Measurements from ENCODE around the gene ADAMTS15. TPM values are rescaled to one million over a fixed set of nuclear protein-coding genes. Genes with fewer than 3 reads are reported as not detected.

The ADAMTS15 gene
- total RNA-seq, 3 donors from 2014 or later = 17.9 to 22.6 (median 21.9) TPM

- H3K27ac ChIP-seq = peak overlapping the region; percentile 78 to 95
- H3K9me3 ChIP-seq = no peaks in the 10 kb centered on the region
- DNase-seq (ENCODE audit: low spot score in 2 of 2) = no peak
- no peaks in the 10 kb centered on the region for H3K36me3 ChIP-seq
- intact Hi-C loops (cut with DNase I; ENCODE audit: low total_unique reads) = no loop called here
- H3K27me3 ChIP-seq = no peaks in the 10 kb centered on the region
- TF ChIP-seq POLR2A (IDR thresholded peaks at IDR 0.05) (no peak), POLR2AphosphoS5 (IDR thresholded peaks at IDR 0.05) (peak in 1 of 3 donors; percentile 20)
- TF ChIP-seq, protein P1, sequence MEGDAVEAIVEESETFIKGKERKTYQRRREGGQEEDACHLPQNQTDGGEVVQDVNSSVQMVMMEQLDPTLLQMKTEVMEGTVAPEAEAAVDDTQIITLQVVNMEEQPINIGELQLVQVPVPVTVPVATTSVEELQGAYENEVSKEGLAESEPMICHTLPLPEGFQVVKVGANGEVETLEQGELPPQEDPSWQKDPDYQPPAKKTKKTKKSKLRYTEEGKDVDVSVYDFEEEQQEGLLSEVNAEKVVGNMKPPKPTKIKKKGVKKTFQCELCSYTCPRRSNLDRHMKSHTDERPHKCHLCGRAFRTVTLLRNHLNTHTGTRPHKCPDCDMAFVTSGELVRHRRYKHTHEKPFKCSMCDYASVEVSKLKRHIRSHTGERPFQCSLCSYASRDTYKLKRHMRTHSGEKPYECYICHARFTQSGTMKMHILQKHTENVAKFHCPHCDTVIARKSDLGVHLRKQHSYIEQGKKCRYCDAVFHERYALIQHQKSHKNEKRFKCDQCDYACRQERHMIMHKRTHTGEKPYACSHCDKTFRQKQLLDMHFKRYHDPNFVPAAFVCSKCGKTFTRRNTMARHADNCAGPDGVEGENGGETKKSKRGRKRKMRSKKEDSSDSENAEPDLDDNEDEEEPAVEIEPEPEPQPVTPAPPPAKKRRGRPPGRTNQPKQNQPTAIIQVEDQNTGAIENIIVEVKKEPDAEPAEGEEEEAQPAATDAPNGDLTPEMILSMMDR (IDR thresholded peaks at IDR 0.05) = no peak
- H3K4me1 ChIP-seq = no peaks in the 10 kb centered on the region
- no peak overlapping the region for H3K4me3 ChIP-seq
These were observed 75.2 kb downstream of the ADAMTS15 start for GRCh38 chr11:130523609-130524008.

DNA sequence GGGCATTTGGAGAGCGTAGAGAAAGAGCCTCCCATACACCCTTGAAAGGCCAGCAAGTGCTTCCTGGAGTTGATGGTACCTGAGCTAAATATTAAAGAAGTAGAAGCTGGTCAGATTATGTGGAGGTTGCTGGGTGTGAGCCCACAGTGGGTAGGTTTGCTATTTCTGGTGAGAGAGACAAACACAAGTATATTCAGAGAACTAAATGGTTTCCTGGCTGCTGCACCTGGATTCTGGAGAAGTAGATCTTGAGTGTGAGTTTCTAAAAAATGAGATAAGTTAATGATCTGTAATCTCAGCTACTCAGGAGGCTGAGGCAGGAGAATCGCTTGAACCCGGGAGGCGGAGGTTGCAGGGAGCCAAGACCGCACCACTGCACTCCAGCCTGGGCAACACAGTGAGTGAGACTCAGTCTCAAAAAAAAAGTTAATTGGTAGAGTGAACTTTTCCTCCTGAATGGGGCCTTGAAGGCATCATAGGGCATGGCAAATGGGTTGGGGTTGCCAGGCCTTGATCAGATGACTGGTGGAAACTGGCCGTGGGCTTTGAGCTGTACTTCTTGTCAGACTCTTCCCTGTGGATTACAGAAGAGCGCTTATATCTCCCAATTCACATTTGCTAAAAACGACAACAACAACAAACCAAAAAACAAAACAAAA lies 75.8 kb downstream of the ADAMTS15 start:
- Histone ChIP-seq H3K4me1 (no peaks in the 10 kb centered on the region), H3K27me3 (no peaks in the 10 kb centered on the region), H3K9me3 (no peaks in the 10 kb centered on the region), H3K4me3 (no peak overlapping the region), H3K27ac (peak overlapping the region; percentile 33 to 95), H3K36me3 (no peaks in the 10 kb centered on the region)
- TF ChIP-seq POLR2A (IDR thresholded peaks at IDR 0.05) = no peak
- TF ChIP-seq POLR2AphosphoS5 (IDR thresholded peaks at IDR 0.05) = no peak
- TF ChIP-seq, protein P1 (IDR thresholded peaks at IDR 0.05) = no peak
- DNase-seq (ENCODE audit: low spot score in 2 of 2) = no peak
- intact Hi-C loops (cut with DNase I; ENCODE audit: low total_unique reads) = no loop called here

DNA sequence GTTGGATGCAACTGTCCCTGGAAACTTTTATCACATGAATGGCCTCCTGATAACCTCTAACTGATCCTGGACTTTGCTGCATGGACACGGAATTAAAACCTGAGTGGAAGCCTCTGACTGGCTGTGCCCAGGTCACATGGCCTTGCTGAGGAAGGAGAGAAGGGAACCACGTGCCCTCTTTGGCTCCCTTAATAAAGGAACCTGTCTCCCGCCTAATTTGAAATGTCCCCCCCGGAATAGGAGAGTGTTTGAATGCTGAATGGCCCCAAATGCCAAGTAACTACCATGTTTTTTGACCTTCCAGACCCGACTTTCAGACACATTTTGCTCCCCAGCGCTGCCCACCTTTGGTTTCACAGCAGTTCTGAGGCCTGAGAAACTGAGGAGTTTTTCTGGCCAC lies 76.9 kb downstream of the ADAMTS15 start:
- intact Hi-C loops (cut with DNase I; ENCODE audit: low total_unique reads) = no loop called here
- H3K4me1 ChIP-seq = no peaks in the 10 kb centered on the region
- H3K36me3 ChIP-seq = no peaks in the 10 kb centered on the region
- no peaks in the 10 kb centered on the region for H3K9me3 ChIP-seq
- H3K27ac ChIP-seq = no peak overlapping the region
- DNase-seq (ENCODE audit: low spot score in 2 of 2) = no peak
- TF ChIP-seq, protein P1 (IDR thresholded peaks at IDR 0.05) = no peak
- no peak for TF ChIP-seq POLR2A (IDR thresholded peaks at IDR 0.05)
- no peak for TF ChIP-seq POLR2AphosphoS5 (IDR thresholded peaks at IDR 0.05)
- no peaks in the 10 kb centered on the region for H3K27me3 ChIP-seq
- H3K4me3 ChIP-seq = no peak overlapping the region

Other genes starting within 250 kb of the ADAMTS15 start
- 100 to 1,000 TPM in 2 of 3 donors, 10 to 100 TPM in 1; 73.8 to 111 (median 107) TPM for gene ZBTB44, start 133.7 kb upstream of the ADAMTS15 start, total RNA-seq
- gene ADAMTS8, start 20.0 kb upstream of the ADAMTS15 start, total RNA-seq = 1 to 10 TPM in 1 of 3 donors, under 1 TPM in 2; 0.32 to 2.0 (median 0.44) TPM

All from breast epithelium (tissue), 4 donors.